Occipital lobe (tissue), 2 donors: ENCODE measurements around the gene KAT2B. TPM values are rescaled to one million over a fixed set of nuclear protein-coding genes. Genes with fewer than 3 reads are reported as not detected.

Source experiments
- DNase-seq: peaks from one replicate; lab custom pipeline; 2025; lab: John Stamatoyannopoulos, UW
- total RNA-seq: library from RNA; depleted of rRNA; stranded (reverse); fragments of >200 nt; gene quantifications from one replicate; pipeline ENCODE4 v1.2.3, GENCODE V29; 2014

Gene KAT2B
- total RNA-seq, 1 donor from 2014 or later: 14.2 TPM

- DNase-seq: no peak
Measured at GRCh38 chr3:20064796-20065564, 24.7 kb downstream of the KAT2B start.

- no peak for DNase-seq
Measured at GRCh38 chr3:20066079-20066478, 25.8 kb downstream of the KAT2B start.

GRCh38 chr3:20066850-20067617, 26.8 kb downstream of the KAT2B start:
- no peak for DNase-seq

- no peak for DNase-seq
Measured at GRCh38 chr3:20068512-20069177, 28.4 kb downstream of the KAT2B start.

- DNase-seq: no peak
Measured at GRCh38 chr3:20069178-20069532, 28.9 kb downstream of the KAT2B start.

- no peak for DNase-seq
Measured at GRCh38 chr3:20071175-20071574, 30.9 kb downstream of the KAT2B start.

GRCh38 chr3:20072422-20072821, 32.2 kb downstream of the KAT2B start:
- peak; percentile 21 for DNase-seq

- DNase-seq: no peak
Measured at GRCh38 chr3:20073068-20073467, 32.8 kb downstream of the KAT2B start.

GRCh38 chr3:20073683-20074082, 33.4 kb downstream of the KAT2B start:
- DNase-seq: no peak

GRCh38 chr3:20074226-20075063, 34.2 kb downstream of the KAT2B start:
- DNase-seq: no peak

GRCh38 chr3:20075197-20075596, 35.0 kb downstream of the KAT2B start:
- DNase-seq: no peak

GRCh38 chr3:20076296-20076997, 36.2 kb downstream of the KAT2B start:
- no peak for DNase-seq

- no peak for DNase-seq
Measured at GRCh38 chr3:20077068-20077467, 36.8 kb downstream of the KAT2B start.

- no peak for DNase-seq
Measured at GRCh38 chr3:20078194-20078714, 38.0 kb downstream of the KAT2B start.

GRCh38 chr3:20079621-20080020, 39.4 kb downstream of the KAT2B start:
- no peak for DNase-seq

GRCh38 chr3:20080956-20081554, 40.8 kb downstream of the KAT2B start:
- DNase-seq: peak; percentile 23

- DNase-seq: no peak
Measured at GRCh38 chr3:20083253-20083652, 43.0 kb downstream of the KAT2B start.

- no peak for DNase-seq
Measured at GRCh38 chr3:20083953-20084352, 43.7 kb downstream of the KAT2B start.

- DNase-seq: no peak
Measured at GRCh38 chr3:20091331-20092047, 51.2 kb downstream of the KAT2B start.

GRCh38 chr3:20095470-20095869, 55.2 kb downstream of the KAT2B start:
- no peak for DNase-seq
